Inflammatory macrophage treated with lipopolysaccharide for 1 hour (primary cell): ENCODE data around the gene MACROD1.
A peak's percentile ranks its signal among the peaks of the same experiment; 100 is the strongest.

ENCODE experiments used
- DNase-seq, 2 donors: peaks; one replicate each; pipeline ENCODE4 v3.0.0-alpha.2; 2020 to 2022

Gene MACROD1

GRCh38 chr11:64110465-64111375, 55.2 kb downstream of the MACROD1 start:
- no peak for DNase-seq

- no peak for DNase-seq
Measured at GRCh38 chr11:64109332-64109731, 56.6 kb downstream of the MACROD1 start.

- DNase-seq, result no peak
Measured at GRCh38 chr11:64107303-64107702, 58.6 kb downstream of the MACROD1 start.

- no peak for DNase-seq
Measured at GRCh38 chr11:64104632-64105031, 61.3 kb downstream of the MACROD1 start.

- no peak for DNase-seq
Measured at GRCh38 chr11:64103277-64103985, 62.5 kb downstream of the MACROD1 start.

- no peak for DNase-seq
Measured at GRCh38 chr11:64102005-64102738, 63.7 kb downstream of the MACROD1 start.

GRCh38 chr11:64101461-64101860, 64.5 kb downstream of the MACROD1 start:
- no peak for DNase-seq

GRCh38 chr11:64100782-64101353, 65.0 kb downstream of the MACROD1 start:
- no peak for DNase-seq

GRCh38 chr11:64100360-64100759, 65.6 kb downstream of the MACROD1 start:
- no peak for DNase-seq

- no peak for DNase-seq
Measured at GRCh38 chr11:64099436-64099835, 66.5 kb downstream of the MACROD1 start.

- DNase-seq, result no peak
Measured at GRCh38 chr11:64098318-64098831, 67.5 kb downstream of the MACROD1 start.

- no peak for DNase-seq
Measured at GRCh38 chr11:64097468-64098317, 68.2 kb downstream of the MACROD1 start.

- DNase-seq, result no peak
Measured at GRCh38 chr11:64096835-64097234, 69.1 kb downstream of the MACROD1 start.

GRCh38 chr11:64095949-64096348, 70.0 kb downstream of the MACROD1 start:
- DNase-seq, result no peak

GRCh38 chr11:64095273-64095817, 70.6 kb downstream of the MACROD1 start:
- DNase-seq, result no peak

GRCh38 chr11:64094463-64095260, 71.3 kb downstream of the MACROD1 start:
- peak; percentile 57 to 64 for DNase-seq

GRCh38 chr11:64093233-64094039, 72.5 kb downstream of the MACROD1 start:
- DNase-seq, result no peak

GRCh38 chr11:64092761-64093136, 73.2 kb downstream of the MACROD1 start:
- DNase-seq, result no peak

GRCh38 chr11:64092111-64092760, 73.7 kb downstream of the MACROD1 start:
- DNase-seq, result peak; percentile 10 to 38
